GM12864 (cell line): Measurements from ENCODE around the gene CDKN1A.

Experiments
- DNase-seq: peaks from one replicate; pipeline ENCODE4 v3.0.0-alpha.2; 2011; ENCODE audit warnings: low read depth
- H3K4me3 ChIP-seq: 2 replicates; pipeline ENCODE4 v1.5.1; 2011; ENCODE audit warnings: mild to moderate bottlenecking, low read depth, low read length, control low read depth
- CTCF ChIP-seq: IDR thresholded peaks from 2 replicates; pipeline ENCODE4 v1.5.1; 2011; ENCODE audit warnings: low read depth, mild to moderate bottlenecking, moderate library complexity, low read length, control low read depth, inconsistent platforms; ENCODE audit errors: missing control alignments

Gene CDKN1A

DNA sequence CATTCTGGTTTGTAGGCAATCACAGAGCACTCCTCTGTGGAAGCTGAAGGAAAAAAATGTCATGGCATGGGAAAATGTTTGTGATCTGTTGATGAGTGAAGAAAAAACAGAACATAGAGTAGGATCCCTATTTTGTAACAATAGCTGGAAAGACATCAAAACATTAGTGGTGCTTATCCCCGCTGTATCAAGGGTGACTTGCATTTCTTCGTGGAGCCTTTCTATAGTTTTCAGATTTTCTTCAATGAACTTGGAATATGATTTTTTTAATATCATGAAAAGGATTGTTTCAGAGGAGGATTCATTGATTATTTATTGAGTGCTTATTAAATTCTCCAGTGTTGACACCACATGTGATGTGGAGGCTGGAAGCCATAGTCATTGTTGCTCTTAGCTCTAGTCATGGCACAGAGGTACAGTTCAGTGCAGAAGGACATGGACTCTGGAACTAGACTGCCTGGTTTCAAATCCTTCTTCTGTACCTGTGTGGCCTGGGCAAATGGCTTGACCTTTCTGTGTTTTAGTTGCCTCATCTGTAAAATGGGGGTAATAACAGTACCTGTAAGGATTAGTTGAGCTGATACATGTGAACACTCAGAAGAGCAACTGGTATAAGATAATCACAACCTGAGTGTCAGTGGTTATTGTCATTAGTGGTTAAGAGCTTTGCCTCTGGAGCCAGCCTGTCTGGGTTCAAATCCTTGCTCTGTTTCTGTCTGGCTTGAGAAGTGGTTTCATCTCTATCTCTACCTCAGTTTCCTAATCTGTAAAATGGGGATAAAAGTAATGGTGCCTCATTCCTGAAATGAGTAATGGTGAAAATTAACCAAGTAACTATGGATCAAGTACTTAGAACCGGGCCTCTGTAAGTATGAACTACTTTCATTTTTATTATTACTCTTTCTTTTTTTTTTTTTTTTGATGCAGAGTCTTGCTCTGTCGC, 14.7 kb upstream of the CDKN1A start:
- DNase-seq = no peak
- no peak for TF ChIP-seq CTCF
- no peak overlapping the region for H3K4me3 ChIP-seq

DNA sequence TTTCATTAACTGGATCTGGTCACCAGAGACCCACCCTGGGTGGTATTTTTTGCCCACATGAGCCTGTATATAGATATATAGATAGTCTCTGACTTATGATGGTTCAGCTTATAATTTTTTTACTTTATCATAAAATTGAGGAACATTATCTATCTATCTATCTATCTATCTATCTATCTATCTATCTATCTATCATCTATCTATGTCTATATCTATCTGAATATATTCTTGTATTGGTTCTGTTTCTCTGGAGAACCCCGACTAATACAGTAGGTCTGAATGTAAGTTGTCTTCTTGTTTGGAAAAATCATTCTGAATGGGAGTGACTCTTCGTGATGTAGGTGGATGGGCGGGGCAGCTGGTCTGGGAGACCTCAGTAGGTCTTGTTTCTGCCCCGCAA, 13.3 kb upstream of the CDKN1A start:
- TF ChIP-seq CTCF = no peak
- no peak for DNase-seq
- H3K4me3 ChIP-seq = no peak overlapping the region

DNA sequence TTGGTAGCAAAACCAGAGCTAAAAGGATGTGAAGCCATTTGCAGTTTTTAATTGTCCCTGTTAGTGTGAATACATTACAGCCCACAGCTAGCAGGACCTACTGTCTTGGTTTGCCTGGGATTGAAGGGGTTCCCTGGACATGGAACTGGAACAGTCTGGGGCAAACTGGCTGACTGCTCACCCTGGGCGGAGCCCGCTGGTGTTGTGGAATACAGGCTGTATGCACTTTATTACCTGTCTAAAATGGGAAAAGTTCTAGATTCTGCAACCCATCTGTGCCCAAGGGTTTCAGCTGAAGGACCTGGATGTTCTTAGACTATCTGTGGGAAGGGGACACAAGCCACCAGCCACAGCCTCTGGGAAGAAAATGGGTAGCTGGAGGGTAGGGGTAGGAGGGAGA, 12.2 kb upstream of the CDKN1A start:
- TF ChIP-seq CTCF = no peak
- no peak overlapping the region for H3K4me3 ChIP-seq
- no peak for DNase-seq

DNA sequence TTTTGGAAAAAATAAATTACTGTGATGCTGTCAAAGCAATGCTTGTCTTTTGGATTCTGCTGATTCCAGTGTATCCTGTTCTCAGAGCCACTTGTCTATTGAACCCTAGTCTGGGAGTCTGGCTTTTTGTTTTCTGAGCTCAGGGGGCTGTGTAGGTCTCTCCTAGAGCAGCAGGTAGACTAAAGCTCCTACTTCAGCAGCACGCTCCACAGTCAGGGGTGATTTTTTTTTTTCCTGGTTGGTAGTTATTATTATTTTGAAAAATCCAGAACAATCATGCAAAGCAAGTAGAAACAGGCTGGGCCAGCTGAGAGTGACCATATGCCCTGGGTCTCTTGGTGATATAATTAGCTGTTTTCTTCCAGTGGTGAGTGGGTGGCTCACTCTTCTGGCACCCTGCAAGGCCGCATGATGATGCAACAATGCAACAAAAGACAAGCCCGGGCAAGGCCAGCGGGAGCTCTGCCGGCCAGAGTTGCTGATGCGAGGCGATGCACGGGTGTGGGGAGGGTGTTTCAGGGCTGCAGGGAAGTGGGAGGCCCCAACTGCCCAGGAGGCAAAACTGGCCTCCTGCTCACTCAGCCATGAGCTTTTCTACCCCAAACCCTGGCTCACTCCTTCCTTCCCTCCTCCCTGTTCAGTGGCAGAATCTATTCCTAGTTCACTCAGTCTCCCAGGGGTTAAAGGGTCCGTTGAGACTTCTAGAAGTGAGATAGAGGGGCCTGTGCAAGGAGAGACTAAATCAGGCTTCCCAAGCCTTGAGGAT, 11.5 kb upstream of the CDKN1A start:
- no peak for TF ChIP-seq CTCF
- H3K4me3 ChIP-seq = no peak overlapping the region
- DNase-seq = peak; percentile 79

- no peak for TF ChIP-seq CTCF
- no peak for DNase-seq
- no peak overlapping the region for H3K4me3 ChIP-seq
Measured at GRCh38 chr6:36668591-36668990, 9.9 kb upstream of the CDKN1A start.

DNA sequence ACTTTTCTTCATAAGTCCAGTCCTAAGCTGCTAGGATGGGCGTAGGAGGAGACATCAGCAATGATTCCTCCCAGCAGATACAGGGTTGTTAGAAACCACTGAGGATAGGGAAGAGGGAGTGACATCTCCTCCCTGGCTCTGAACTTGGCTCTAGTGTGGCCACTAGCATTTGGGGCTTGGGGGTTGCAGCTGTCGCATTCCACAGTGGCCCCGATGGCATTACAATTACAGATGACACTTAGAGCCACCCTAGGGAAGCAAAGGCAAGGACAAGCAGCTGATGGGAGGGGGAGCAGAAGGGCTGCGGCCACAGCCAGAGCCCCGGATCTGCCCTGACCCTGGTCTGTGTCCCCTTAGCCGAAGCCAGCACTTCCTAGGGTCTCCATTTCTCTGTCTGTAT, 9.5 kb upstream of the CDKN1A start:
- DNase-seq = no peak
- no peak for TF ChIP-seq CTCF
- H3K4me3 ChIP-seq = no peak overlapping the region
